OCI-LY1 (cell line): ENCODE results near the gene TSPAN32.

Experiments used
- H2AFZ ChIP-seq: fragments of 200-600 bp; sonication (generic), shearing (Covaris generic); 2 replicates; pipeline ENCODE4 v1.6.0; 2014; ENCODE audit warnings: antibody characterized with exemption, mild to moderate bottlenecking, low read length
- H3F3A ChIP-seq: fragments of 200-600 bp; sonication (generic), shearing (Covaris generic); 2 replicates; pipeline ENCODE4 v1.6.0; 2014; ENCODE audit warnings: mild to moderate bottlenecking, antibody characterized with exemption, low read length, moderate library complexity; ENCODE audit not compliant: insufficient read depth
- H3K27ac ChIP-seq: fragments of 200-600 bp; sonication (generic); 2 replicates; pipeline ENCODE4 v1.5.1; 2014; ENCODE audit warnings: low read length, mixed run types, mild to moderate bottlenecking, low read depth; ENCODE audit not compliant: poor library complexity, severe bottlenecking
- H3K27me3 ChIP-seq: fragments of 200-600 bp; sonication (generic); 2 replicates; pipeline ENCODE4 v1.6.0; 2014; ENCODE audit warnings: antibody characterized with exemption, mild to moderate bottlenecking, low read length, moderate library complexity; ENCODE audit not compliant: insufficient read depth
- H3K36me3 ChIP-seq: fragments of 200-600 bp; sonication (generic); 2 replicates; pipeline ENCODE4 v1.6.1; 2014; ENCODE audit warnings: mild to moderate bottlenecking, antibody characterized with exemption, low read length, moderate library complexity, mixed read lengths; ENCODE audit not compliant: insufficient read depth
- H3K4me1 ChIP-seq: fragments of 200-600 bp; sonication (generic); 2 replicates; pipeline ENCODE4 v1.5.1; 2014; ENCODE audit warnings: mild to moderate bottlenecking, low read length, moderate library complexity; ENCODE audit not compliant: insufficient read depth, severe bottlenecking
- H3K4me2 ChIP-seq: fragments of 200-600 bp; sonication (generic), shearing (Covaris generic); 2 replicates; pipeline ENCODE4 v1.6.1; 2014; ENCODE audit warnings: low read length
- H3K4me3 ChIP-seq: fragments of 200-600 bp; sonication (generic); 2 replicates; pipeline ENCODE4 v1.5.1; 2014; ENCODE audit warnings: low read length, low read depth, mild to moderate bottlenecking, mixed read lengths; ENCODE audit not compliant: poor library complexity, severe bottlenecking
- H3K79me2 ChIP-seq: fragments of 200-600 bp; shearing (Covaris generic); 2 replicates; pipeline ENCODE4 v1.6.1; 2016; ENCODE audit warnings: mixed run types, low read length, mixed read lengths; ENCODE audit not compliant: insufficient read depth
- H3K9ac ChIP-seq: fragments of 200-600 bp; sonication (generic), shearing (Covaris generic); 2 replicates; pipeline ENCODE4 v1.6.1; 2014; ENCODE audit warnings: mild to moderate bottlenecking, low read length, mixed read lengths
- H3K9me2 ChIP-seq: fragments of 200-600 bp; sonication (generic), shearing (Covaris generic); 2 replicates; pipeline ENCODE4 v1.6.1; 2014; ENCODE audit warnings: low read depth, mild to moderate bottlenecking, low read length, mixed read lengths
- H3K9me3 ChIP-seq: fragments of 200-600 bp; shearing (Covaris generic); 2 replicates; pipeline ENCODE4 v1.6.1; 2014; ENCODE audit warnings: low read length, mixed read lengths
- H4K20me1 ChIP-seq: fragments of 200-600 bp; sonication (generic), shearing (Covaris generic); 2 replicates; pipeline ENCODE4 v1.6.0; 2016; ENCODE audit warnings: mild to moderate bottlenecking, low read length; ENCODE audit not compliant: insufficient read depth
- CTCF ChIP-seq: fragments of 200-600 bp; sonication (generic), shearing (Covaris generic); IDR thresholded peaks from 2 replicates; pipeline ENCODE4 v1.5.1; 2017; ENCODE audit warnings: mild to moderate bottlenecking, antibody characterized with exemption, low read length, moderate library complexity, mixed read lengths
- EZH2 ChIP-seq: fragments of 200-600 bp; sonication (generic), shearing (Covaris generic); IDR thresholded peaks from 2 replicates; pipeline ENCODE4 v1.8.0; 2017; ENCODE audit warnings: borderline replicate concordance, mixed run types, mild to moderate bottlenecking, antibody characterized with exemption, low read length, moderate library complexity, mixed read lengths

TSPAN32 gene

GRCh38 chr11:2272946-2273280 is 28.9 kb upstream of the TSPAN32 start:
- Histone ChIP-seq H3K9me3 (no peaks in the 10 kb centered on the region), H4K20me1 (no peaks in the 10 kb centered on the region), H3K4me1 (no peaks in the 10 kb centered on the region), H3K79me2 (no peaks in the 10 kb centered on the region), H3K4me2 (no peak overlapping the region), H3K9me2 (no peaks in the 10 kb centered on the region), H3F3A (no peaks in the 10 kb centered on the region), H3K4me3 (no peak overlapping the region), H2AFZ (no peak overlapping the region), H3K9ac (no peak overlapping the region), H3K27ac (no peak overlapping the region), H3K36me3 (no peaks in the 10 kb centered on the region), H3K27me3 (0 out of 2 replicates have a peak, but pooled peaks cover 4% of the 10 kb centered on the region)
- TF ChIP-seq CTCF (no peak), EZH2 (no peak)

- no peaks in the 10 kb centered on the region for H3K9me3 ChIP-seq
- no peak overlapping the region for H3K4me2 ChIP-seq
- no peaks in the 10 kb centered on the region for H4K20me1 ChIP-seq
- H3F3A ChIP-seq, result no peaks in the 10 kb centered on the region
- H3K79me2 ChIP-seq, result no peaks in the 10 kb centered on the region
- no peak overlapping the region for H3K4me3 ChIP-seq
- H3K4me1 ChIP-seq, result no peaks in the 10 kb centered on the region
- no peak overlapping the region for H3K27ac ChIP-seq
- H3K36me3 ChIP-seq, result no peaks in the 10 kb centered on the region
- H3K9ac ChIP-seq, result no peak overlapping the region
- H3K27me3 ChIP-seq, result 0 out of 2 replicates have a peak, but pooled peaks cover 4% of the 10 kb centered on the region
- TF ChIP-seq EZH2 (no peak), CTCF (no peak)
- H2AFZ ChIP-seq, result no peak overlapping the region
- no peaks in the 10 kb centered on the region for H3K9me2 ChIP-seq
Measured at GRCh38 chr11:2273311-2273710, 28.5 kb upstream of the TSPAN32 start.

GRCh38 chr11:2273771-2274170 is 28.0 kb upstream of the TSPAN32 start:
- H3K4me3 ChIP-seq, result no peak overlapping the region
- no peaks in the 10 kb centered on the region for H4K20me1 ChIP-seq
- H3K9me2 ChIP-seq, result no peaks in the 10 kb centered on the region
- H3K36me3 ChIP-seq, result no peaks in the 10 kb centered on the region
- no peaks in the 10 kb centered on the region for H3K79me2 ChIP-seq
- no peak overlapping the region for H3K27ac ChIP-seq
- H3K9me3 ChIP-seq, result no peaks in the 10 kb centered on the region
- H2AFZ ChIP-seq, result no peak overlapping the region
- H3K4me1 ChIP-seq, result no peaks in the 10 kb centered on the region
- 0 out of 2 replicates have a peak, but pooled peaks cover 4% of the 10 kb centered on the region for H3K27me3 ChIP-seq
- no peak overlapping the region for H3K9ac ChIP-seq
- TF ChIP-seq EZH2, result no peak
- TF ChIP-seq CTCF, result no peak
- H3F3A ChIP-seq, result no peaks in the 10 kb centered on the region
- H3K4me2 ChIP-seq, result no peak overlapping the region
